Measurements from ENCODE around the gene PEX13.

Gene PEX13

GRCh38 chr2:61017556-61018317 is at the start of gene PEX13, which contains the start of gene PUS10:
Gene PEX13 (plus strand): TSS chr2:61017720. CDS start chr2:61017760, 40 bp downstream.
Gene PUS10 (minus strand): TSS chr2:61018255. CDS start chr2:61011890, 6,365 bp downstream.
- peak; percentile 36 for DNase-seq (ENCODE audit: extremely low read depth, low read depth)
- TF ChIP-seq CTCF (IDR thresholded peaks at IDR 0.05; ENCODE audit: low read depth, low read length, missing control alignments): no peak
- peak within 1 kb of the TSS; percentile 76 for H3K4me3 ChIP-seq (replicated peaks; ENCODE audit: low read depth, low read length)

GRCh38 chr2:60972889-60973656 is 44.4 kb upstream of the PEX13 start:
- TF ChIP-seq CTCF (IDR thresholded peaks at IDR 0.05; ENCODE audit: low read depth, low read length, missing control alignments): no peak
- no peak for DNase-seq (ENCODE audit: extremely low read depth, low read depth)
- no peak overlapping the region for H3K4me3 ChIP-seq (replicated peaks; ENCODE audit: low read depth, low read length)

- no peak overlapping the region for H3K4me3 ChIP-seq (replicated peaks; ENCODE audit: low read depth, low read length)
- no peak for DNase-seq (ENCODE audit: extremely low read depth, low read depth)
- no peak for TF ChIP-seq CTCF (IDR thresholded peaks at IDR 0.05; ENCODE audit: low read depth, low read length, missing control alignments)
These were observed 43.8 kb upstream of the PEX13 start for GRCh38 chr2:60973705-60974104.

- no peak for TF ChIP-seq CTCF (IDR thresholded peaks at IDR 0.05; ENCODE audit: low read depth, low read length, missing control alignments)
- no peak overlapping the region for H3K4me3 ChIP-seq (replicated peaks; ENCODE audit: low read depth, low read length)
- DNase-seq (ENCODE audit: extremely low read depth, low read depth): no peak
These were observed 42.9 kb upstream of the PEX13 start for GRCh38 chr2:60974652-60975051.

GRCh38 chr2:60976256-60976850 is 41.2 kb upstream of the PEX13 start:
- TF ChIP-seq CTCF (IDR thresholded peaks at IDR 0.05; ENCODE audit: low read depth, low read length, missing control alignments): no peak
- DNase-seq (ENCODE audit: extremely low read depth, low read depth): no peak
- H3K4me3 ChIP-seq (replicated peaks; ENCODE audit: low read depth, low read length): no peak overlapping the region

- H3K4me3 ChIP-seq (replicated peaks; ENCODE audit: low read depth, low read length): no peak overlapping the region
- TF ChIP-seq CTCF (IDR thresholded peaks at IDR 0.05; ENCODE audit: low read depth, low read length, missing control alignments): no peak
- DNase-seq (ENCODE audit: extremely low read depth, low read depth): no peak
These were observed 40.5 kb upstream of the PEX13 start for GRCh38 chr2:60976875-60977561.
